Smooth muscle cell (in vitro differentiated cells): ENCODE results near the gene PLD1. TPM values are rescaled to one million over a fixed set of nuclear protein-coding genes. Genes with fewer than 3 reads are reported as not detected.

ENCODE experiments used
- DNase-seq: peaks from one replicate; lab custom pipeline; 2025; ENCODE audit not compliant: unreplicated experiment; lab: John Stamatoyannopoulos, UW
- H2AFZ ChIP-seq: fragments of 200-600 bp; sonication (generic); 2 replicates; pipeline ENCODE4 v1.6.0; 2016; ENCODE audit warnings: antibody characterized with exemption, low read depth, mild to moderate bottlenecking
- H3F3A ChIP-seq: fragments of 200-600 bp; sonication (generic); 2 replicates; pipeline ENCODE4 v1.6.0; 2017; ENCODE audit warnings: antibody characterized with exemption, low read depth
- H3K27ac ChIP-seq: fragments of 200-600 bp; sonication (generic); 2 replicates; pipeline ENCODE4 v1.5.1; 2016; ENCODE audit warnings: low read depth, mild to moderate bottlenecking
- H3K27me3 ChIP-seq: fragments of 200-600 bp; sonication (generic); 2 replicates; pipeline ENCODE4 v1.6.1; 2016; ENCODE audit warnings: low read depth, mild to moderate bottlenecking
- H3K36me3 ChIP-seq: fragments of 200-600 bp; sonication (generic); 2 replicates; pipeline ENCODE4 v1.5.1; 2016; ENCODE audit warnings: low read depth
- H3K4me1 ChIP-seq: fragments of 200-600 bp; sonication (generic); 2 replicates; pipeline ENCODE4 v1.5.1; 2016; ENCODE audit warnings: low read depth
- H3K4me2 ChIP-seq: fragments of 200-600 bp; sonication (generic); 2 replicates; pipeline ENCODE4 v1.6.0; 2016; ENCODE audit warnings: mild to moderate bottlenecking
- H3K4me3 ChIP-seq: fragments of 200-600 bp; sonication (generic); 2 replicates; pipeline ENCODE4 v1.5.1; 2016; ENCODE audit warnings: mild to moderate bottlenecking
- H3K79me2 ChIP-seq: fragments of 200-600 bp; sonication (generic); 2 replicates; pipeline ENCODE4 v1.6.0; 2016; ENCODE audit warnings: low read depth, mild to moderate bottlenecking
- H3K9ac ChIP-seq: fragments of 200-600 bp; sonication (generic); 2 replicates; pipeline ENCODE4 v1.6.0; 2016; ENCODE audit warnings: low read depth
- H3K9me3 ChIP-seq: fragments of 200-600 bp; sonication (generic); replicated peaks from 2 replicates; pipeline ENCODE4 v1.5.1; 2016; ENCODE audit warnings: low read depth
- H4K20me1 ChIP-seq: fragments of 200-600 bp; sonication (generic); 2 replicates; pipeline ENCODE4 v1.6.0; 2016; ENCODE audit warnings: low read depth
- WGBS: methylation state at CpG from one replicate; pipeline ENCODE4 v1.1.7; 2016; ENCODE audit warnings: low lambda C conversion rate; 5-methylcytosine and 5-hydroxymethylcytosine counted together
- polyA plus RNA-seq: library from polyadenylated mRNA; unstranded; fragments of >200 nt; fragmentation: Nextera tagmentation; extraction: Ambion mirVana; gene quantifications from 2 replicates; pipeline ENCODE4 v1.2.1, GENCODE V29; 2016
- total RNA-seq: library from RNA; depleted of rRNA; stranded (reverse); fragments of >200 nt; gene quantifications from 2 replicates; pipeline ENCODE4 v1.2.3, GENCODE V29; 2014
- TF ChIP-seq, protein P1 (sequence below): fragments of 200-600 bp; sonication (generic); IDR thresholded peaks from 2 replicates; pipeline ENCODE4 v1.5.1; 2017; ENCODE audit warnings: borderline replicate concordance, mild to moderate bottlenecking, antibody characterized with exemption; ENCODE audit not compliant: insufficient read depth, poor library complexity, severe bottlenecking

The PLD1 gene
- total and polyA plus RNA-seq, 2 experiments from 2014 or later = 15.2 to 36.1 TPM

DNA sequence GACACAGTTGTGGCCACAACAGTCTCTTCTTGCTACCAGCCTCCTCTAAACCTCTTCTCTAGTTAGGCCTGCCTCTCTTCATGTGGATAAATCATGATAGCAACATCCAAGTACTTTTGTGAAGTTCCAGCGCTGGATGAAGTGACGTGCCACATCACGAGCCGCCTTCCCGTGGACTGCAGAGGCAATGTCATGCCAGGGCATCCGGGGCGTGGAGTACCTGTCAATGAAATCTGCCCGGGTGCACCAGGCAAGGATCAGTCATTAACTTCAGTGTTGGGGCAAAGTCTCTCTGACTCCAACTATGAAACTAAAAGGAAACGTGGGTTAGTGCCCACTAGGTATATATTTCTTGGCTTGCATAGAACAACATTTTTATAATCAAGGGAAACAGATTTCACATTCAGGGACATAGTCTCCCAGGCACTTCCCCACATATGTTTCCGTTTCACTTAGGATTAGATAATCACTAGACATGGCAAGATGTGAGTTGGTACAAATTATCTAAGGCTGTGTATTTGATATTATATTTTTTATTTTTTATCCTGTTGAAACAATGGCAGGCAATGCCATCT lies 133.6 kb downstream of the PLD1 start:
- Histone ChIP-seq H3K27me3 (no peaks in the 10 kb centered on the region), H2AFZ (no peak overlapping the region), H3K9ac (no peak overlapping the region), H3K4me3 (no peak overlapping the region), H4K20me1 (no peaks in the 10 kb centered on the region), H3K27ac (no peak overlapping the region), H3K79me2 (no peaks in the 10 kb centered on the region), H3K4me1 (no peaks in the 10 kb centered on the region), H3K9me3 (no peaks in the 10 kb centered on the region), H3F3A (no peaks in the 10 kb centered on the region), H3K36me3 (no peaks in the 10 kb centered on the region), H3K4me2 (no peak overlapping the region)
- 92% methylated on average over 10 of the region's 10 CpGs for WGBS
- DNase-seq = no peak
- TF ChIP-seq, protein P1, sequence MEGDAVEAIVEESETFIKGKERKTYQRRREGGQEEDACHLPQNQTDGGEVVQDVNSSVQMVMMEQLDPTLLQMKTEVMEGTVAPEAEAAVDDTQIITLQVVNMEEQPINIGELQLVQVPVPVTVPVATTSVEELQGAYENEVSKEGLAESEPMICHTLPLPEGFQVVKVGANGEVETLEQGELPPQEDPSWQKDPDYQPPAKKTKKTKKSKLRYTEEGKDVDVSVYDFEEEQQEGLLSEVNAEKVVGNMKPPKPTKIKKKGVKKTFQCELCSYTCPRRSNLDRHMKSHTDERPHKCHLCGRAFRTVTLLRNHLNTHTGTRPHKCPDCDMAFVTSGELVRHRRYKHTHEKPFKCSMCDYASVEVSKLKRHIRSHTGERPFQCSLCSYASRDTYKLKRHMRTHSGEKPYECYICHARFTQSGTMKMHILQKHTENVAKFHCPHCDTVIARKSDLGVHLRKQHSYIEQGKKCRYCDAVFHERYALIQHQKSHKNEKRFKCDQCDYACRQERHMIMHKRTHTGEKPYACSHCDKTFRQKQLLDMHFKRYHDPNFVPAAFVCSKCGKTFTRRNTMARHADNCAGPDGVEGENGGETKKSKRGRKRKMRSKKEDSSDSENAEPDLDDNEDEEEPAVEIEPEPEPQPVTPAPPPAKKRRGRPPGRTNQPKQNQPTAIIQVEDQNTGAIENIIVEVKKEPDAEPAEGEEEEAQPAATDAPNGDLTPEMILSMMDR = no peak

DNA sequence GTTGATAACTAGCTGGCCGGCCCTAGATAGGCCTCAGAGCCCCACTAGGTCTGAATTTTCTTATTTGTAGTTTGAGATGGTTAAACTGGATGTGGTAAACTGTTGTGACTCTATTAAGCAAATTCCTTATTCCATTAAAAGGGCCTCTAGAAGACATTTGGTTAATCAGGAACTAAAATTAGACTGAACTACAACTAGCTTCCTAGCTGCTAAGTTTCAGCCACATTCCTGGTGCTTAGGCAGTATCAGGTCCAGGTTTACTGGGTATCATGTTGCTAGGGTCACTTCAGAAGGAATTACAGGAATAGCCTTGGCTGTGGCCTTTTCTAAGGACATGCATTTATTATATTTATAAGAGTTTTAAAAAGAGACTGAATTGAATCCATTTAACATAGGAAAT lies 136.3 kb downstream of the PLD1 start:
- DNase-seq = no peak
- no peak overlapping the region for H3K4me2 ChIP-seq
- H3K27ac ChIP-seq = no peak overlapping the region
- no peak overlapping the region for H2AFZ ChIP-seq
- no peaks in the 10 kb centered on the region for H3F3A ChIP-seq
- no peaks in the 10 kb centered on the region for H3K9me3 ChIP-seq
- no peaks in the 10 kb centered on the region for H4K20me1 ChIP-seq
- H3K4me3 ChIP-seq = no peak overlapping the region
- WGBS = 94% methylated on average over 1 of the region's 1 CpG
- no peak overlapping the region for H3K9ac ChIP-seq
- TF ChIP-seq, protein P1 = no peak
- H3K79me2 ChIP-seq = no peaks in the 10 kb centered on the region
- no peaks in the 10 kb centered on the region for H3K36me3 ChIP-seq
- no peaks in the 10 kb centered on the region for H3K4me1 ChIP-seq
- no peaks in the 10 kb centered on the region for H3K27me3 ChIP-seq

DNA sequence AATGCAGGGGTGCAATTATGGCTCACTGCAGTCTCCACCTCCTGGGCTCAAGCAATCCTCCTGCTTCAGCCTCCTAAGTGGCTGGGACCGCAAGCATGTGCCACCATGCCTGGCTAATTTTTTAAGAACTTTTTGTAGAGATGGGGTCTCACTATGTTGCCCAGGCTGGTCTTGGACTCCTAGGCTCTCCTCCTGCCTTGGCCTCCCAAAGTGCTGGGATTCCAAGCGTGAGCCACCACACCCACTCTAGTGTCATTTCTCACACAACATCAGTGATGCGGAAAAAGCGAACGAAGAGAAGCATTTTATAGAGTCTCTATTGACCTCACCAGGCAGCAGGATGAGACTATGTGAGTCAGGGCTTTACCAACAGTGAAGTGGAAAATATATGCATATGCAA lies 137.7 kb downstream of the PLD1 start:
- Histone ChIP-seq H3K4me3 (no peak overlapping the region), H3F3A (no peaks in the 10 kb centered on the region), H3K4me2 (no peak overlapping the region), H2AFZ (no peak overlapping the region), H3K27ac (no peak overlapping the region), H3K4me1 (no peaks in the 10 kb centered on the region), H3K9ac (no peak overlapping the region), H3K27me3 (no peaks in the 10 kb centered on the region), H4K20me1 (no peaks in the 10 kb centered on the region), H3K9me3 (no peaks in the 10 kb centered on the region), H3K36me3 (no peaks in the 10 kb centered on the region), H3K79me2 (no peaks in the 10 kb centered on the region)
- TF ChIP-seq, protein P1 = no peak
- DNase-seq = no peak
- 97% methylated on average over 5 of the region's 5 CpGs for WGBS

DNA sequence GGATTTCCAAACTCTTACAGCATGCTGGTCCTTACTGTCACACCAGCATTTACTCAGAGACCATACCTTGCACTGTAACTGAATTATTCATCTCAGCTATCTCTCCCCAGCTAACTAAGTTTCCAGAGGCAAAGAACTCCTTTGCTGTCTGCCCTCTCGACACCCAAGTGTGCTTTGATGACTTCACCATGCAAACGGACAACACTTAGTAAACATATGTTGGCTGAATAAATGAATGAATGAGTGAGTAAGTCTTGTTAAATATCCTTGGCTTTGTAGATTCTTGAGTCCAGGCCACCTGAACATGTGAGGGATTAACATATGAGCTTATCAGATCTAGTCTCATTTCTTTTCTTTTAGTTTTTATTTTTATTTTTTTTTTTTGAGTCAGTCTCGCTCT lies 138.2 kb downstream of the PLD1 start:
- H3K9ac ChIP-seq = no peak overlapping the region
- no peak for DNase-seq
- no peak overlapping the region for H3K4me3 ChIP-seq
- H3F3A ChIP-seq = no peaks in the 10 kb centered on the region
- WGBS = 84% methylated on average over 3 of the region's 3 CpGs
- no peaks in the 10 kb centered on the region for H3K9me3 ChIP-seq
- H3K27ac ChIP-seq = no peak overlapping the region
- H3K79me2 ChIP-seq = no peaks in the 10 kb centered on the region
- no peaks in the 10 kb centered on the region for H3K27me3 ChIP-seq
- TF ChIP-seq, protein P1 = no peak
- H3K36me3 ChIP-seq = no peaks in the 10 kb centered on the region
- no peak overlapping the region for H3K4me2 ChIP-seq
- H4K20me1 ChIP-seq = no peaks in the 10 kb centered on the region
- H3K4me1 ChIP-seq = no peaks in the 10 kb centered on the region
- no peak overlapping the region for H2AFZ ChIP-seq
